NCI-H526 treated with DMSO at 0.1 percent for 48 hours (cell line): ENCODE results near the gene MED12.

Experiments used
- DNase-seq: peaks from one replicate; lab custom pipeline; 2025; lab: John Stamatoyannopoulos, UW

MED12 gene

DNA sequence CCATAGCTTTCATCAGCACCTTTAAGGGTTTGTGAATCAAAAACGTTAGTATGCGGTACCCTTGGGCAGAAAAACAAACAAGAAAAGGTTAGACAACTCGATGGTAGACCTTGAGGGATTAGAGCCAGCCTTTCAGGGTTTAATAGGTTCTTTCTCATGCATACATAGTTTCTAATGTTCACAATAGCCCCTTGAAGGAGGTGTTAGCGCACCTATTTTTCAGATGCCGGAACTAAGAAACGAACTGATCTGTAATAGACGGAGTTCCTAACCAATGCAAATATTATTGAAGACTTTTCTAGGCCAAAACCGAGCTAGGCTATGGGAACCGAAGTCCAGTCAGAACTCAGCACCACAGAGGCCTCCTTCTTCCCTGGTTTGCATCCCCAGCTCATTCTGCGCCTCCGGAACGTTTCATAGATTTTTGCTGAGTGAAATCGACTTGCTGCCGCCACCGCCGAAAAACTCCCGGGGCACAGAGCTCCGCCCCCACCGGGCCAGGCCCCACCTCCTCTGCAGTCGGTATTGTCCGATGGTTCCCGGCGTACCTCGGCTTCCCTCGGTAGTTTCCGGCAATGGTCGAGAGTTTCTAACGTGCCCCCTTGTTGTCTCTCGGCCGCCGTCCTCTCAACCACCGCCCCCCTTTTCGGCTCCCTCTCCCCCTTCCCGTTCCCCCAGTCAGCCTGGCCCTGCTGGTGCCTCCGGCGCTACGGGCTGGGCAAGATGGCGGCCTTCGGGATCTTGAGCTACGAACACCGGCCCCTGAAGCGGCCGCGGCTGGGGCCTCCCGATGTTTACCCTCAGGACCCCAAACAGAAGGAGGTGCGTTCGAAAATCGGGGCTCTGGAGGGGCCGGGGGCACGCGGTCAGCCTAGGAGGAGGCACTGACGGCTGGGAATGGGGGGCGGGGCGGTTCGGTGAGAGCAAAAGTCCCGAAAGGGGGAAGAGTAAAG, at the start of gene MED12:
MED12 (plus strand) TSS at position 565 of the 953 bp plus-strand sequence; CDS start at position 724, 159 bp downstream.
- DNase-seq: peak; percentile 47

DNA sequence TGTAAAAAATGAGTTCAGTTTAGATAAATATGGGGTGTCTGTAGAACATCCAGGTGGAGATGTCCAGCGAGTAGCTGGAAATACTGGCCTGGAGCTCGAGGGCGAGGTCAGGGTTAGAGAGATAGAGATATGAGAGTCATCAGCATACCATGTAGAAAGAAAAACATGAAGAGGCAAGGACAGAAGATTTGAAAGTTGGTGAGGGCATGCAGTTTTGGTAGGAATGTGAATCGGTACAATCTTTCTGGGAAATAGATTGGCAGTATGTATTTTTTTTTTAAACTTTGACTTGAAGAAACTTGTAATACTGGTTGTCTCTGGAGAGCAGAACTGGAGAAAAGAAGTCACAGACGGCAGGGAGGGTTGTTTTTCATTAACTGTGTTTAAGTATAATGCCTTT, 47.9 kb upstream of the MED12 start:
- DNase-seq: no peak

DNA sequence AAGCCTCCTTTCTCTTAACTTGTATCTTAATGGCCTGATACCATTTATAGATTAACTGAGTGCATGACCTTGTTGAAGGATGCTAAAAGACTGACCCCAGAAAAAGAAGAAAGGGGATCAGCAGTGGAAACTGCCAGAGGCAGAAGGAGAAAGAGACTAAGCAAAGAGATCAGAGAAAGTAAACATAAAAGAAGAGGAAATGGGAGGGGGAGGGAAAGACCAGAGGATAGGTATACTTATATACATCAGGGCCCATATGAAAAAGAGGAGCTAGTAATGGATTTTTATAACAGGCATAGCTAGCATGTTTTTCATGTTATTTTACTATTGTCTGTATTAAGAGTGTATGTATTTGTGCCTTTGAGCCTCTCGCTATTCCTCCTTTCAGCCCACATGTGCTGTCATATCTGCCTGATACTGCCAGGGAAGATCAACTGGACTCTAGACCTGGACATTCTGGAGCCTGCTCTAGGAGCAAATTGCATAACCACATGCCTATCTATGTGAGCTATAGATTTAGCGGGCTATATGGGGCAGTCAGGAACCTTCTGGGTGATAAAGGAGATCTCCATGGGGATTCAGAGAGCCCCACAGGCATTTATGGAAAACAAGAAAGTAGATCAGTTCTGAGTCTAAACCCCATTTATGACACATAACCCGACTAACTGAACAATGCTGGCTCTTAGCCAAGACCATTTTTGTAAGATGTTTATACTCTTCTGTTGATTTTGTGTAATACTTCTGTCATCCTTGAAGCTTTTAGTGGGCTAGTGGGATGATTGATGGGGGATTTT, 36.9 kb upstream of the MED12 start:
- no peak for DNase-seq

DNA sequence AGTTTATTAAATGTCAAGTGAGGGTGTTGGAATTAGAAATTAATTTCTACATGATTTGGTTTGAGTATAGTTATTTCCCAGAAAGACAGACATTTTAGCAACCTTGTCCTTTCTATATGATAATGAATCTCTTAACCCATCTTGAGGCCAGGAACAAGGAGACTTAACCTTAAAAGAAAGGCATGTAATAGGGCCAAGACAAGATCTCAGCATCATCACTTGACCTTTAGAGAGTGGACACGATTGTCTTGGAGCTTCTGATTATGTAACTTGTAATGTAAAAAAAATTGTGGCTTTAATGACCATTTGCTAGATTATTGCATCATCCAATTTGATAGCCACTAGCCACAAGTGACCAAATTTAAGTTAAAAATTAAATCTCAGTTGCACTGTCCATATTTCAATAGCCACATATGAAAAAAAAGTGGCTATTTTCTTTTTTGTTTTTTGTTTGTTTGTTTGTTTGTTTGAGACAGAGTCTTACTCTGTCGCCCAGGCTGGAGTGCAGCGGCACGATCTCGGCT, 36.2 kb upstream of the MED12 start:
- no peak for DNase-seq

DNA sequence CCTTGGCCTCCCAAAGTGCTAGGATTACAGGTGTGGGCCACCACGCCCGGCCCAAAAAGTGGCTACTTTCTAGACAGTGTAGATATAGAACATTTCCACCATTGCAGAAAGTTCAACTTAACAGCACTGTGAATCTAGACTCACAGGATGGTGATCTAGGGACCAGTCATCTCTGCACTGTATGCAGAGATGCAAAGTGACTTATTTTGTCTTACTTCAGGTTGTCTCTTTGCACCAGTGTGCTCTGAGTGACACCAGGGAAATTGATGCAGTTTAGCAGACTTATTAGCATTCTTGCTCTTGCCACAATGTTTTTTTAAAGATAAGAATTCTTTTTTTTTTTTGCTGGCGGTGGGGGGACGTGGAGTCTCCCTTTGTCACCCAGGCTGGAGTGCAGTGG, 35.6 kb upstream of the MED12 start:
- no peak for DNase-seq

DNA sequence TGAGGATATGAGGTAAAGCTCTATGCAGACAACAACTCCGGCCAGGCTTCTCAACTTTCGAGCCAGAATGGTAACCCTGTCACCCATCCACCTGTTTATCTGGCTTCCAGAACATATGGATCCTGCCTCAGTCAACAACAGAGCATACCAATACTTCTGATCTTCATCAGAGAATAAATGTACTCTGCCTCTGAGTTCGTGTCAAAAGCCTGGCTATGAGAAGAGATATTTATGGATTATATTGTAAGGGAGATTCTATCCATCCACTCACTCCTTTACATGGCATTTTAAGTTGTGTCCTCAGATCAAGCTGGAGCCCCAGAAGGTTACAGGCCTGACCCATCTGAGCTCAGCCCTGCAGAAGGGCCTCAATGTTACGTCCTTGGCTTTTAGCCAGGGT, 32.5 kb upstream of the MED12 start:
- DNase-seq: no peak

DNA sequence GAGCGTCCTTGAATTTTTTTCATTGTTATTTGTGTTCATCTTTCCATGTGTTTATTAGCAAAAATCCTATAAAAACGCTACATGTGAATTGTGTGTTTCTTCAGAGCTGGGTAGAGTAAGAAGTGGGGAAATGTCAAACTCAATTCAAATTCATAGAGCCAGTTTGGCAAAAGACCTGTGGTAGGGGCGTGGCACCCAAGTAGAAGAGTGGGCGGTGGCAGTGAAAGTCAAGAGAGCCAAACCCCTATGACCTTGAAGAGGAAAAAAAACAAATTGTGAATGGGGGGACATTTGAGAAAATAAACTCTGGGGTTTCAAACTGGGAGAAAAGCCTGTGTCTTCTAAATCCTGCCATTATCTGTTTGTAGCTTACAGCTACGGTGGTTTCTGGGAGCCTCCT, 27.1 kb upstream of the MED12 start:
- DNase-seq: no peak

DNA sequence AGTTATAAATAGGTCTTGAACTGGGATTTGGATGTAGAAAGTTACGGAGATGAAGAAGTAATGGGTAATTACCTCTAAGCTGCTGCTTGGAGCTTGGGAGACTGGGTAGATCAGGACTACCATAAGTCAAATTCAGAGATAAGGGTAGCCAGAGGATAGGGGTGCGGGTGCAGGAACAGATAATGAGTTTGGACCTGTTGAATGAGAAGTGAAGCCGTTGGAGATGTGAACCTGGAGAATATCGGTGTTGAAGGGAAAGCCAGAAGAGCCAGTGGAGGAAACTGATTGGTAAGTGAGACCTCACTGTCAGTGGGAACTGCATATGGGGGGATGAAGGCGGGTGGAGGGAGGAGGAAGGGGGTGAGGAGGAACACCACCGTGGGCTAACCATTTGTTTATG, 23.4 kb upstream of the MED12 start:
- no peak for DNase-seq

DNA sequence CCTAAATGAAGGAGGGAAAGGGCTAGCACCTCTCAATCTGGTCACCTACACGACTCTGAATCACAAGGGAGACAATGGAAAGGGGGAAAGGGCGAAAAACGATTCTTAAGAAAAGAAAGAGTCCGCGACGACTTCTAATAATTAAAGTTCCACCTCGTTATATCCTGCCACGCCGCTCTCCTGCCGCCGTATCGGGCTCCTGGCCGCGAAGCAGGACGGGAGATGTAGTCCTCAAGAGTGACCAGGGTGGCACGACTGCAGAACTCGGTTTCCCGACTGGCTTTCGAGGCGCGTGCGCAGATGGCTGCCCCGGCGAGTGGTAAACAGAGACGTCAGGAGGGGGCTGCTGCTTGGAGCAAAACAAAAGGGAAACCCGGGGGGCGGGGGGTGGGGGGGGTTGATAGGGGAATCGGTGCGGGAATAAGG, 22.8 kb upstream of the MED12 start, which contains the start of gene FOXO4:
FOXO4 (plus strand) TSS at position 297 of the 426 bp plus-strand sequence. CDS start 678 bp downstream, outside the sequence.
- DNase-seq: peak; percentile 35

DNA sequence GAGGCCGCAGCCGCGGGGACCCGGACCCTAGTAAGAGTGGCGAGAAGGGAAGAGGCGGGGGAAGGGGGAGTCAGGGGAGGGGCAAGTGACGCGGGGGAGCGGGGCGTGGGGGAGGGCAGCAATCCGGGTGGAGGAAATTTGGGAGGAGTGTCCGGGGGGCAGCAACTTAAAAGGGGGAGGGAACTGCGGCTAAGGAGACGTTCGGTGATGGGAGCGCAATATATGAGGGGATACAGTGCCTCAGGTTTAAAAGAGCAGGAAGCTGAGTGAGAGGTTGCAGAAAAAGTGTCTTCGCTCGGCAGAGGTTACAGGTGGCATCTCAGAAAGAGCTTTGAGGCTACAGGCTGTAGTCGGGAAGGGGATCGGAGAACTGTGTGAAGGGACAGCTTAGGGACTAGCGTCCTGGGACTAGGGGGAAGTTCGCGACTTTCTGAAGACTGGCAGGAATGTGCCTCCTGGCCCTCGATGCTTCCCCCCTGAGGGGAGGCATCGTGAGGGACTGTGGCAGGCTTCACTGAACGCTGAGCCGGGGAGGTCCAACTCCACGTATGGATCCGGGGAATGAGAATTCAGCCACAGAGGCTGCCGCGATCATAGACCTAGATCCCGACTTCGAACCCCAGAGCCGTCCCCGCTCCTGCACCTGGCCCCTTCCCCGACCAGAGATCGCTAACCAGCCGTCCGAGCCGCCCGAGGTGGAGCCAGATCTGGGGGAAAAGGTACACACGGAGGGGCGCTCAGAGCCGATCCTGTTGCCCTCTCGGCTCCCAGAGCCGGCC, 22.2 kb upstream of the MED12 start:
- peak; percentile 18 for DNase-seq

DNA sequence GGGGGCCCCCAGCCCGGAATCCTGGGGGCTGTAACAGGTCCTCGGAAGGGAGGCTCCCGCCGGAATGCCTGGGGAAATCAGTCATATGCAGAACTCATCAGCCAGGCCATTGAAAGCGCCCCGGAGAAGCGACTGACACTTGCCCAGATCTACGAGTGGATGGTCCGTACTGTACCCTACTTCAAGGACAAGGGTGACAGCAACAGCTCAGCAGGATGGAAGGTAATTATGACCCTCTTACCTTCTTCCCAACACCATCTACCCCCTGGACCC, 21.7 kb upstream of the MED12 start:
- no peak for DNase-seq

DNA sequence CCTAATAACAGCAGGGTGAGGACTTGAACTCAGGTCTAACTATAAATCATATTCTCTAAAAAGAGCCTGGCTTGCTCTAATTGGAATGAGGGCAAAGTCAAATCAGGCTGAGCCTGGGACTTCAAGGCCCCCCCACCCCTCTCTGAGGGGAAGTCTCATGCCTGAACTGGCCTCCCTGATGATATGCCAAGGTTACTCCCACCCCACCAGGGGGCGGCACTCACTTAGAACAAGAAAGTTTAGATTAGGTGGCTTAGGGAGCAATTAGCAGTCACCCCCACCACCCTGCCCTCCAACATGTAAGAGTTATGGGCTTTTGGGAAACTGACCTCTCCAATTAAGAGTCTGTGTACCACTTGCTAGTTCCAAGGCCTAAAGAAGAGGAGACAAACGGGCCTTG, 20.1 kb upstream of the MED12 start:
- no peak for DNase-seq

DNA sequence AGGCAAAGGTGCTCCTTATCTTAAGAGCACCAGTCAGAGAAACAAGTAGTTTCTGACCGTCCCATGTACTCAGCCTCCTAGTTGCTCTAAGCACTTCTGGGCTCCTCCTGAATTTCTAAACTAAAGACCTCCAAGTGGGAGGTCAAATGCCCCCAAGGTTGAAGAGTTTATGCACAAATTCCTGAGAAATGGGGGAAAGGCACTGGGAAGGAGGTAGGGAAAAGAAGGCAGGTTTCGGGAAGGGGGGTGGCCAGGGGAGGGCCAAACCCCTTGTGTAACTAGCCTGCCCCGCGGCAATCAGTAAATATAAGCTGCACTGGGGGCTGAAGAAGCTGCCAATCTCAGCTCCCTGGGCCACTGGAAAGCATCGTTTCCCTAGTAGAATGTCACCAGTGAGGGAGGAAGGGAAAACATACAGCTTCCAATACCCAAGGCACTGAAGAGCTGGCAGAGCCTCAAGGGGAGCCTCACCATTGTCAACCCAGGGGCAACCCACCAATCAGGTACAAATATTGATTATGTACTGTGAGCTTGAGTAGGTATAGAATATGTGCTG, 19.4 kb upstream of the MED12 start:
- no peak for DNase-seq

DNA sequence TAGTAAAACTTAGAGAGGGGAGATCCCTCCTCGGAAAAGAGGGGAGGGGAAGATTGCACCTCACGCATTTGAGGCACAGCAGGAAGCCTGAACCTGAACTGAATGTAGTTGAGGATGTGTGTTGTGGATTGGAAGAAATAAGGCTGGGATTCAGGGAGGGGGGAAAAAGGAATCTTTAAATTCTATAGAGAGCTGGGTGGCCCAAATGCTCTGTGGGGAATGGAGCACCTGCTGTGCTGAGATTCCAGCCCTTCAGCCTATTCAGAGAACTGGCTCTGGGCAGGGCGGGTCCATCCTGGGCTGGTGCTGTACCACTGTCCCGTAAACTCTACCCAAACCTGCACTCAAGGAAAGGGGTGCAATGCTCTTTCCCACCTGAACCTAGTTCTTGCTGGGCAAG, 18.7 kb upstream of the MED12 start:
- no peak for DNase-seq

DNA sequence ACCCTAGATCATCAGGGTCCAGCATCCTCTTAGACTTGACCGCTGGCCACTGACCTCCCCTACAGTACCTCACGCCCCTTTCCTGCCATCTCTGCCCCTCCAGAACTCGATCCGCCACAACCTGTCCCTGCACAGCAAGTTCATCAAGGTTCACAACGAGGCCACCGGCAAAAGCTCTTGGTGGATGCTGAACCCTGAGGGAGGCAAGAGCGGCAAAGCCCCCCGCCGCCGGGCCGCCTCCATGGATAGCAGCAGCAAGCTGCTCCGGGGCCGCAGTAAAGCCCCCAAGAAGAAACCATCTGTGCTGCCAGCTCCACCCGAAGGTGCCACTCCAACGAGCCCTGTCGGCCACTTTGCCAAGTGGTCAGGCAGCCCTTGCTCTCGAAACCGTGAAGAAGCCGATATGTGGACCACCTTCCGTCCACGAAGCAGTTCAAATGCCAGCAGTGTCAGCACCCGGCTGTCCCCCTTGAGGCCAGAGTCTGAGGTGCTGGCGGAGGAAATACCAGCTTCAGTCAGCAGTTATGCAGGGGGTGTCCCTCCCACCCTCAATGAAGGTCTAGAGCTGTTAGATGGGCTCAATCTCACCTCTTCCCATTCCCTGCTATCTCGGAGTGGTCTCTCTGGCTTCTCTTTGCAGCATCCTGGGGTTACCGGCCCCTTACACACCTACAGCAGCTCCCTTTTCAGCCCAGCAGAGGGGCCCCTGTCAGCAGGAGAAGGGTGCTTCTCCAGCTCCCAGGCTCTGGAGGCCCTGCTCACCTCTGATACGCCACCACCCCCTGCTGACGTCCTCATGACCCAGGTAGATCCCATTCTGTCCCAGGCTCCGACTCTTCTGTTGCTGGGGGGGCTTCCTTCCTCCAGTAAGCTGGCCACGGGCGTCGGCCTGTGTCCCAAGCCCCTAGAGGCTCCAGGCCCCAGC, 17.6 kb upstream of the MED12 start:
- DNase-seq: no peak

DNA sequence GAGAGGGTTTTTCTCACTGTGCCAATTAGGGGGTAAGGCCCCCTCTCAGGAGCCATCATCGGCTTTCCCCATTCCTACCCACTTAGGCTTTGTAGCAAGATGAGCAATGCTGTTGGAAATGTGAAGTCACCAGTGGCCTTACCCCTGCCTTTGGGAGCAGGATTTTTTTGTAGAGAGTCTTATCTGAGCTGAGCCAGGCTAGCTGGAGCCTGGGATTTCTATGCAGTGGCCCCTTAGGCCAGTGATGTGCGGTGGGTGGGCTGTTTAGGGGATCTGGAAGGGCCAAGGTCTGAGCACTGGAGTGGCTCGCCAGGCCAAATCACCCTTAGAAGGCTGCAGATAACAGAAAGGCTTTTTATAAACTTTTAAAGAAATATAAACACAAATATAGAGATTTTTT, 16.1 kb upstream of the MED12 start:
- no peak for DNase-seq

DNA sequence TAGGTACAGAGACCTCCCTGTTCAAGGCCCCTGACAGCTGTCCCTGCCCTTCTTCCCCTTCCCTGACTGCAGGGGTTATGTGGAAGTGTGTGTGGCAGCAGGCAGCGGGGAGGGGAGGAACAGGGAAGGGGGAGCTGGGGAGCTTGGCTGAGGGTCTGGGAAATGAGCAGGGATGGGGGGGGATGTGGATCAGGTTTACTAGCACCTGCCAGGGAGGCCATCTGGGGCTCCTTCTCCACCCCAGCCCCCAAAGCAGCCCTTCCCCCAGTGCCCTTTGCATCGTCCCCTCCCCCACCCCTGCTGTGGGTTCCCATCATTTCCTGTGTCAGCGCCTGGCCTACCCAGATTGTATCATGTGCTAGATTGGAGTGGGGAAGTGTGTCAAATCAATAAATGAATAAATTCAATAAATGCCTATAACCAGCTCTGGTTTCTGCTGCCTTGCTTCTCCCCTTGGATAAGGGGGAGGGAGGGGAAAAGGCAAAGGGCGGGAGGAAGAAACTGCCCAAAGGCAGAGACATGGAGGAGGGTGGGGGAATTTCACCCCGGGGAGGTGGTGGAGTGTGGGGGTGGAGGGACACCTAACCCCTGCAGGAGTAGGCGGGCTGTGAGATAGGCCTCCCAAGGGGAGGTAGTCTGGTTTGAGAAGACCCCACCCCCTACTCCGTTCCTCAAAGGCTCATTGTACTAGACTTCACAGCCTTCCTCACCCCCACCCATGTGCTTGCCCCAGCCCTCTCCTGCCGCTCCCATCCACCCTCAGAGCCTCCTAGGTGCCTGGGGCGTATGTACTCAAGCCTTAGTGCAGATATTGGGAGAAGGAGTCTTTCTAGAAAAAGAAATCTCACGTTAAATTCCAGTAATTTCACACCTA, 15.0 kb upstream of the MED12 start:
- no peak for DNase-seq

DNA sequence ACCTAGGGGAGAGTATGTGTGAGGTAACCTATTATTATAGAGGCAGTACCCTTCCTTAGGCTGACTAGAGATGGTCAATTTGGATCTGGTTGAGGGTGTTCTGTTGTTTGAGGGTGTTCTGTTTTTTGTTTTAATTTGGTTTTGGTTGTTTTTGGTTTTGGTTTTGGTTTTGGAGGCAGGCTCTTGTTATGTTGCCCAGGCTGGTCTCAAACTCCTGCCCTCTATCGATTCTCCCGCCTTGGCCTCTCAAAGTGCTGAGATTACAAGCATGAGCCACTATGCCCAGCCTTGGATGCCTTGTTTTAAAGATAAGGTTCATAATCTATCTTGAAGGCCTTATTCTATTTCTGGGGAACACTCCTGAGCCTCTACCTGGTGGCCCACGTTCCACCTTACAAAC, 12.8 kb upstream of the MED12 start:
- DNase-seq: no peak

DNA sequence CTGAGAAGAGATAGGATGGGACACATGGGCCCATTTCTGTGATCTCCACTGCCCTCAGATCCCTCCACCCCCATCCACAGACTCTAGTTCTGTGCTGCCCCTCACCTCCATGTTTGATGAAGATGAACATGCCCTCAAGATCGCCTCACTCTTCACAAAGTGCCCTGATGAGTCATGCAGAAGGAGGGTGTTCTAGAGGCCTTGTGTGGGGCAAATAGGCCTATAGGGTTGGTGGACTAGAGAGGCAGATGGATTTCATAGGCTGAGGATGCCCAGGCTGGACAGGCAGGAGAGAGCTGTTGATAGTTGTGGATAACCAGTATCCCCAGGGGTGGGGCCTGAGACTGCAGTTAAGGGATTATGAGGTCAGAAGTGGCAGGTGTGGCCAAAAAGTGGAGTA, 12.0 kb upstream of the MED12 start, which contains the start of gene CXorf65:
CXorf65 (minus strand) TSS at position 314 of the 400 bp plus-strand sequence; CDS start at position 130, 184 bp downstream.
- DNase-seq: no peak

DNA sequence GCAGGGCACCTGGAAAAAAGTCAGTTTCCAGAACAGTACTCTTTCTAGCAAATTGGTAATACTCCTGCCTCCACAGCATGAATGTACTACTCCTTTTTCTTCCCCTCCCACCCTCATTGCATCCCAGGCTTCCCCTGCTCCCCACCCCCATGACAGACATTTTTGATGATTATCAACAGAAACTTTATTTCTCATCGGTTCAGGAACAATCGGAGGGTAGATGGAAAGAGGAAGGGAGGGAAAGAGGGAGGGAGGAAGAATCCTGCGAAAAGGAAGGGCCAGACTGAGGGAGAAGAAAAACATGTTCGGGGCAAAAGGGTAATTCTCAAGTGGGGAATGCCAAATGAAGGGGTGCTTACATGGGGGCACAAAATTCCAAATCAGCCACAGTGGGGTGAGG, 11.2 kb upstream of the MED12 start:
- no peak for DNase-seq
